22Rv1 (cell line): Measurements from ENCODE around the gene BMP2K.

ENCODE experiments used
- CTCF ChIP-seq: fragments of 450-650 bp; IDR thresholded peaks from 2 replicates; pipeline ENCODE4 v1.5.1; 2017; ENCODE audit warnings: mild to moderate bottlenecking
- ZFX ChIP-seq: fragments of 450-650 bp; IDR thresholded peaks from 2 replicates; pipeline ENCODE4 v1.6.1; 2017; ENCODE audit warnings: antibody characterized with exemption, borderline replicate concordance

GRCh38 chr4:78938474-78938867 is 162.3 kb downstream of the BMP2K start:
- TF ChIP-seq ZFX (no peak), CTCF (no peak)
